Loucy (cell line): ENCODE measurements around the gene STK4.

Experiments
- EZH2phosphoT487 ChIP-seq: fragments of 200-600 bp; IDR thresholded peaks from 2 replicates; pipeline ENCODE4 v1.6.1; 2018; ENCODE audit warnings: antibody characterized with exemption, mild to moderate bottlenecking, moderate library complexity, borderline replicate concordance
- TF ChIP-seq, protein P1 (sequence below): fragments of 200-600 bp; sonication (generic); conservative IDR thresholded peaks from 2 replicates; pipeline ENCODE4 v1.5.1; 2014; ENCODE audit warnings: mild to moderate bottlenecking, antibody characterized with exemption, low read length

DNA sequence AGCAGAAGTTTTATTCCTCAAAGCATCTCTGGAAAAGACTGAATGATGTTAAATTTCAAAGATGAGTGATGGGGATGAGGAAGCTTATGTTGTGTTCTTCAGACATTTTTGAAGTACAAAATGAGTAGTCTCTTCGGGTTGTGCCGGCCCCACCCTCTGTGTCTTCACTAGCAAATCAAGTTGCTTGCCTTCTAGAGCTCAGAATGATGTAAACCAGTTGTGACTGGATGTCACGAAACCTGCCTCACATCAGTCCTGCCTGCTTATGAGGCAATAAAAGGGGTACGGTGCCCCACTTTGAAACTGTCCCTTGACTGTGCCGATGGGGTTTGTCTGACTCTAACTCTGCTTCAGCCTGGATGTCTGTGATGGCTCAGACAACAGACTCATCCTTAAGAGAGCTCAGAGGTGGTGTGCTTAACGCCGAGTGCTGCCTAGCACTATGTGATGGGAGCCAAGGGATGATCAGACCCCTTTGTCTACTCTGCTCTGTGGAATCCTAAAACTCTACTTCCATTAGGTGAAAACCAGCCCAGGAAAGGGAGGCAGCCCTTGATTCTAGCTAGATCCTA lies 25.1 kb upstream of the STK4 start:
- TF ChIP-seq, protein P1, sequence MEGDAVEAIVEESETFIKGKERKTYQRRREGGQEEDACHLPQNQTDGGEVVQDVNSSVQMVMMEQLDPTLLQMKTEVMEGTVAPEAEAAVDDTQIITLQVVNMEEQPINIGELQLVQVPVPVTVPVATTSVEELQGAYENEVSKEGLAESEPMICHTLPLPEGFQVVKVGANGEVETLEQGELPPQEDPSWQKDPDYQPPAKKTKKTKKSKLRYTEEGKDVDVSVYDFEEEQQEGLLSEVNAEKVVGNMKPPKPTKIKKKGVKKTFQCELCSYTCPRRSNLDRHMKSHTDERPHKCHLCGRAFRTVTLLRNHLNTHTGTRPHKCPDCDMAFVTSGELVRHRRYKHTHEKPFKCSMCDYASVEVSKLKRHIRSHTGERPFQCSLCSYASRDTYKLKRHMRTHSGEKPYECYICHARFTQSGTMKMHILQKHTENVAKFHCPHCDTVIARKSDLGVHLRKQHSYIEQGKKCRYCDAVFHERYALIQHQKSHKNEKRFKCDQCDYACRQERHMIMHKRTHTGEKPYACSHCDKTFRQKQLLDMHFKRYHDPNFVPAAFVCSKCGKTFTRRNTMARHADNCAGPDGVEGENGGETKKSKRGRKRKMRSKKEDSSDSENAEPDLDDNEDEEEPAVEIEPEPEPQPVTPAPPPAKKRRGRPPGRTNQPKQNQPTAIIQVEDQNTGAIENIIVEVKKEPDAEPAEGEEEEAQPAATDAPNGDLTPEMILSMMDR = no peak
- no peak for TF ChIP-seq EZH2phosphoT487
